SK-N-DZ (cell line): ENCODE measurements around the gene RNF150.

Experiments used
- DNase-seq: peaks from one replicate; pipeline ENCODE4 v3.0.0-alpha.2; 2015; ENCODE audit warnings: low spot score

The RNF150 gene

GRCh38 chr4:141028024-141028529 is 105.2 kb downstream of the RNF150 start:
- DNase-seq = no peak

- DNase-seq = no peak
Measured at GRCh38 chr4:141027421-141027820, 105.8 kb downstream of the RNF150 start.

DNA sequence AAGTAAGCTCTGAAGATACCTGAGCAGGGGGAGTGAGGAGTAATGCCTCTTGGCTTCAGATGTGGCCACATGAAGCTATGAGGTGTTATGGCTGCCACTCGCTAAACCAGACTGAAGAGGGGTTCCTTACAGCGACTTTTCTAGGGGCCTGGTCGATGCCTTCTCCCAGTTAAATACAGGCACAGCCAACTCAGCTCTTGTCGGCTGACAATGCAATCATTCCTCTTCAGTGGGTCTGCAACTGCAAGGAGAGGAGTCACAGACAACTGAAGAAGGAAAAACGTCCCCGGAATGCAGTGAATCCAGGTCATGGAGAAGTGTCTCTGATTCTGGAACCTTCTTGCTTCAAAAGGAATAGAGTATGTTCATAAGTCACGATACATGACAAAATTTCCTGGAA is 106.4 kb downstream of the RNF150 start:
- no peak for DNase-seq

- DNase-seq = no peak
Measured at GRCh38 chr4:141023051-141023450, 110.2 kb downstream of the RNF150 start.

GRCh38 chr4:141022111-141022695 is 111.1 kb downstream of the RNF150 start:
- no peak for DNase-seq

GRCh38 chr4:141021397-141022110 is 111.7 kb downstream of the RNF150 start:
- peak; percentile 70 for DNase-seq

DNA sequence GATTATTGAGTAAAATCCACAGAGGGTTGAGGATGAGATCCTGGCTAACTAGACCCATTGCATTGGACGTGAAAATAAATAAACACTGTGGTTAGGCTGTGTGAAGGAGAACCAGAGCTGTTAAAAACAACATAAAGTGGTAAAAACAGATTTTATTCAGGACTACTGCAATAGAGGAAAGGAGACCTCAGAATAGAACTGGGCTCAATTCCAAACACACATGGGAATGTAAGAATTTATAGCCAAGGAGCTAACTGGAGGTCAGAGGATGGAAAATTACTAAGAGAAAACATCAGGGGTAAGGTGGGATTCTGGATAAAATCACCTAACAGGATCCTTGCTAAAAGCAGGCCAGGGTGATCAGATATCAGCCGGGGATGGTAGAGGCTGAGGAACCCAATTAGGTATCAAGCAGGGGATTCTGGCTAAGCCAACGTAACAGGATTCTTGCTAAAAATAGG is 112.4 kb downstream of the RNF150 start:
- DNase-seq = peak; percentile 78

GRCh38 chr4:141019768-141020167 is 113.5 kb downstream of the RNF150 start:
- DNase-seq = peak; percentile 67

- peak; percentile 64 for DNase-seq
Measured at GRCh38 chr4:141016117-141016798, 117.0 kb downstream of the RNF150 start.

GRCh38 chr4:141013899-141014298 is 119.4 kb downstream of the RNF150 start:
- DNase-seq = peak; percentile 56

DNA sequence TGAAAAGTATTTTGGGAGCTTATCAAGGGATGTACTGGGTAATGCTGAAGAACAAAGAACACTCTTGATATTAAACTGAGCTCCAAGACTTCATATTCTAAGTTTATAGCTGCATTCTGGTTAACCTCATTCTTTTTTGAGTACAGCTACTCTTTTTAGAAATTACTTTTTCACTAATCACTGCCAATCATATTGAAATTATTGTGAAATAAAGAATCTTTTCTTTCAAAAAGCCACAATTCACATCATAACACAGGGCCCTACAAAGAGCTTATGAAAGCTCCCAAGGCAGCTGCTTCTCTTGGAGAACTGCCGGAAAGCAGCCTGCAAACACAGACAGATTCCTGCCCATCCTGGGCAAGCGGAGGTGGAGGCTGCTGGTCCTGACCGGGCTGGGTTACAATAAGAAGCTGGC is 121.4 kb downstream of the RNF150 start:
- no peak for DNase-seq

DNA sequence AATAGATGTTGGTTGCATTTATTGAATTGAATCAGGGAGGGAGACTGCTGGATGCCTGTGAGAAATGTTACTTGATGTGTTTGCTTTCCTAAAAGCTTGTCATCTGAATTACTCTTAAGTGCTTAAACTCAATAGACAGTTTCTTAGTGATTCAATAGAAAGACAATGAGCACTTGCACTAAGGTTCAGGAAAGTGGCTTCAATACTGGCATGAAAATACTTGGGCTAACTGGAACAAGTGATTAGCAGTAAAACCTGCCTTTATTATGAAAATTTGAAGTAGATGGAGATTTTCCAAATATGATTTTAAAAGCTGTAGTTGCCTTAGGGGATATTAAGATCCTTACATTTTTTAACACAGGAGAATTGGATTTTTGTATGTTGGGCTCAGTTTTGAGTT is 123.3 kb downstream of the RNF150 start:
- DNase-seq = no peak

DNA sequence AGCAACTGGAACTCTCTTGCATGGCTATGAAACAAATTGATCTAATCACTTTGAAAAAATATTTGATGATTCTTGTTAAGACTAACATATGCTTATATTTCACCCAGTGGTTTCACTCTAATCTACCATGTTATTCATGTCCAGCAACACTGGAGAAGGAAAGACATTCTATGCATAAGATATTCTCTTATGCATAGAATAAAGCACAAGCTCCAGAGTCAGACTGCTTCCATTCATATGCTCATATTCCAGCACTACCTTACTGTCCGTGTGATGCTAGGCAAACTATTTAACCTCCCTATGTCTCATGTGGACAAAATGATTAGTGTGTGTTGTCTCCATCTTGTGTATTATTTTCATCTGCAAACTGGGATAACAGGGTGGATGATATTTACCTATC is 124.1 kb downstream of the RNF150 start:
- no peak for DNase-seq

GRCh38 chr4:141006242-141006802 is 126.9 kb downstream of the RNF150 start:
- no peak for DNase-seq

GRCh38 chr4:141004823-141005222 is 128.4 kb downstream of the RNF150 start:
- no peak for DNase-seq

DNA sequence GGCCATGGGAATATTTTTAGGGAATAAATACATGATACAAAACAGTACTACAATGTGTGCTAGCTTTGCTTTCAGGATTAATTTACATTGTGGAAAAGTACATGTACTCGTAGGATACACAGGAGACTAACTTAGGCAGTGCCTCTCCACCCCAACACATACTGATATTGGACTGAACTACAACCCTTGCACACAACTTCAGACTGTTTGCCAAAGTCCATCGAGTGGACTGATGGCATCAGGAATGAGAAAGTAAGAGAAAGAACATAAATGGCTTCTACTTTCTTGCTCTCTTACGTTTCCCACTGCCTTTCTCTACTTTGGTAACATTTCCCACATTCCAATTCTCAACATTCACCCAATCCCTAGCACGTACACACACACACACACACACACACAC is 130.1 kb downstream of the RNF150 start:
- no peak for DNase-seq

GRCh38 chr4:141002323-141002805 is 130.9 kb downstream of the RNF150 start:
- DNase-seq = no peak

DNA sequence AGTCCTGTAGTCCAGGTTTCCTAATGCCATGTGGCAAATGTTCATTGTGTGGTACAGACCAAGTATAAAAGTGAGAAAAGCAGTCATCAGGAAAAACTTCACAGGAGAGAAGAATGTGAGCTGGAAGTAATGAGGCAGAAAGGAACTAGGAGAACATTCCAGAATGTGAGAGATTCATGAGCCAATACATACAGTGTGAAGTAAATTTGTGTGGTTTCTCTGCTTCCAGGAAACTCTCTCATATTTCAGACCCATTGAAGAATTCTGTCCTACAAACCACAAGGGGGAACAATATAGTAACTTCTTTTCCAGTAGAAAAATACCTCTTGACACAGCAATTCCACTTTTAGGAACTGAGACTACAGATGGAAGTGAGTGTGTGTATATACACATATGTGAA is 136.5 kb downstream of the RNF150 start:
- no peak for DNase-seq

DNA sequence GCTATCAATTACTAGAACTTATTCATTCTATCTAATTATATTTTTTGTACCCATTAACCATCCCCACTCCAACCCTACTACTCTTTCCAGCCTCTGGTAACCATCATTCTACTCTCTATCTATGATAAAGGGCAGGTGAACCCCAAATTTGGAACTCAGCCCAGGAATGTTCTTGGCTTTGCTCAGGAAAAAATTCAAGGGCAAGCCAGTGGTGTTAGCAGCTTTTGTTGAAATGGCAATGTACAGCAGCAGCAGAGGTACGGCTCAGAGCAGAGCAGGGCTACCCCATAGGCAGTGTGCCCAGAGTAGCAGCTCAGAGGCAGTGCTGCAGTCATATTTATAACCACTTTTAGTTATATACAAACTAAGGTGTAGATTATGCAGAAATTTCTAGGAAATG is 138.2 kb downstream of the RNF150 start:
- DNase-seq = no peak

DNA sequence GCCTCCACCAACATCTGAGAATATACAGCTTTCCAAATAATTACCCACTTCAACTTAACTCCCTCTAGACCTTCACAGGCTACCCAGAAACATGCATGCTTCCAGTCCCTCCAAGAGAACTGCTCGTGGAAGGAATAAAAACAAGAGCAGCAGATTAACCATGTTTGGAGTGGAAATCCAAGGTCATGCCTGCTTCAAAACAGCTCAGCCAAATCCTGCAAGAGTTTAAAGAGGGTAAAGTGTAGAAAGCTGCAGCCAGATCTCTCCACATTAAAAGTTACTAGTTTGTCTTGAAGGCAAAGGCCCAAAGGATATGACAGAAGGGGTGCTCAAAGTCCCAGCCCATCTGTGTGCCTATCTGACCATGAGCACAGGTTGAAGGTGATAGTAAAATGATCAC is 139.3 kb downstream of the RNF150 start:
- DNase-seq = no peak

DNA sequence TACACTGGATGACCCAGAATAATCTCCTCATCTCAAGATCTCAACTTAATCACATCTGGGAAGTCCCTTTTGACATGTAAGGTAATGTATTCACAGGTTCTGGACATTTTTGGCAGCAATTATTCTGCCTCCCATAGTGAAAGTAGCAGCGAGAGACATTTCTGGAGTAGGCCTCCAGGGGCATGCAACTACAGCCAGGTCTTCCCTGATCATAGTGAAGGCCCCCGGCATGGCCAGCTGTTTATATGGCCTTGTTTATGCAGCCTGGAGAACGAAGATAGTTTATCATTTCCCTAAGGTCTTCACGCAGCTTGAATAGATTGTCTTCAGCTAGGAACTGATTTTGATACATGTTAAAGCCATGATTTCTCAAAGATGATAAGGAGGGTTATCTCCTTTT is 139.9 kb downstream of the RNF150 start:
- no peak for DNase-seq

GRCh38 chr4:140989944-140990343 is 143.3 kb downstream of the RNF150 start:
- DNase-seq = no peak
